ENCODE measurements around the gene PPIAL4G. TPM values are rescaled to one million over a fixed set of nuclear protein-coding genes. Genes with fewer than 3 reads are reported as not detected.
"Not testable (repeated sequence)": the region's sequence is repeated elsewhere in the genome, so short reads cannot be mapped to it uniquely, and the experiment has no call there.

PPIAL4G gene
- 0.12 TPM for polyA plus RNA-seq (2012; ENCODE audit: insufficient read depth, insufficient read length, low read depth)

DNA sequence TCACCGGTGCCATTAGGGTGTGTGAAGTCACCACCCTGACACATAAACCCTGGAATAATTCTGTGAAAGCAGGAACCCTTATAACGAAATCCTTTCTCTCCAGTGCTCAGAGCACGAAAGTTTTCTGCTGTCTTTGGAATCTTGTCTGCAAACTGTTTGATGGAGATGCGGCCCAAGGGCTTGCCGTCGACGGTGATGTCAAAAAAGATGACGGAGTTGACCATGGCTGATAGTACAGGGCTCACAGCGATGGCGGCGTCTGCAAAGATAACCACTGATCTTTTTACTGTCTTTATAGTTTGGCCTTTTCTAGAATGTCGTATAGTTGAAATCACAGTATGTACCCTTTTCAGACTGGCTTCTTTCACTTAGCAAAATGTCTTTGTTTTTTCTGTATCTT, at the start of gene PPIAL4G:
Gene PPIAL4G, minus strand, starts transcription at position 274 of the 400 bp plus-strand sequence. Its CDS starts 50 bp downstream, at position 224.
- H3K4me3 ChIP-seq (ENCODE audit: low read depth, low read length); H3K4me1 ChIP-seq; H3K27me3 ChIP-seq; H3K9me3 ChIP-seq; H3K36me3 ChIP-seq; DNase-seq: not testable (repeated sequence)

DNA sequence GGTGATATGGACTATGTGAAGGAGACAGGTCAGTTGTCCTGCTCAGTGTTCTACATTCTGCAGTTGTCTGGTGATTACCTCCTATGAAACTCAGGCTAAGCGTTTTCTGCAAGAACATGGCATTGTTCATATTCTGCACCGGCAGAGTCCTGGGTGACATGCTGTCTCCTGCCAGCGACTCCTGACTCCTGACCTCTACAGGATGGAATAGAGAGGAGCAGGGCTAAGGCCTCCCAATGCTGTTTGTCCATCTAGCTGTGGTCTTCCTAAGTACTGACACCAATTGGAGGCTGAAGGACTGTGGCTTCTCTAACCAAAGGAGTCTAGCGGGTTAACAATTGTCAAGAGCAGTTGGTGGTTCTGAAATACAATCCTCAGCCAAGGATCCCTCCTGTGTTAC, 49.1 kb upstream of the PPIAL4G start:
- not testable (repeated sequence) for H3K36me3 ChIP-seq, DNase-seq

DNA sequence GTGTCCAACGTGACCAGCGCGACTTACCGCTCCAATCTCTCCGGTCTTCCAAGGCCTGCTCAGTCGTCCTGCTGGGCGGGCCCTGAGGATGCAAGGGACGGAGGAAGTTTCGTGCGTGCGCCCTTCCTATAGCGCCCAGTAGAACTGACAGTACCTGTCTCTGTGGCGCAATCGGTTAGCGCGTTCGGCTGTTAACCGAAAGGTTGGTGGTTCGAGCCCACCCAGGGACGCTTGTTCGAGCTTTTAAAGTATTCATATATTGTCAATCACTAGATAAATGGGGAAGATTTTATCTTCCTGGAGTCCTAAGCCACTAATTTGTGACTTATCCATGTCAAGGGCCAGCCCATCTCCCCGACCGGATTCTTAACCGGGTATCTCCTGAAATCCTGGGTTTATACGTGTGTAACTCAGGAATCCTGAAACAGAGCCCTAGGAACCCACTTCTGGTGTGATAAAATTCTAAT, 46.0 kb upstream of the PPIAL4G start:
- peak overlapping the region; percentile 16; the same call in 1 of the 2 replicates for H3K4me3 ChIP-seq (ENCODE audit: low read depth, low read length)
- H3K36me3 ChIP-seq, H3K27me3 ChIP-seq, H3K9me3 ChIP-seq, H3K4me1 ChIP-seq: not testable (repeated sequence)
- peak; percentile 73 for DNase-seq

More for the DNA sequence above, 49.1 kb upstream of the PPIAL4G start:
- not testable (repeated sequence) for H3K27me3 ChIP-seq; H3K9me3 ChIP-seq; H3K4me3 ChIP-seq (ENCODE audit: low read depth, low read length); H3K4me1 ChIP-seq

DNA sequence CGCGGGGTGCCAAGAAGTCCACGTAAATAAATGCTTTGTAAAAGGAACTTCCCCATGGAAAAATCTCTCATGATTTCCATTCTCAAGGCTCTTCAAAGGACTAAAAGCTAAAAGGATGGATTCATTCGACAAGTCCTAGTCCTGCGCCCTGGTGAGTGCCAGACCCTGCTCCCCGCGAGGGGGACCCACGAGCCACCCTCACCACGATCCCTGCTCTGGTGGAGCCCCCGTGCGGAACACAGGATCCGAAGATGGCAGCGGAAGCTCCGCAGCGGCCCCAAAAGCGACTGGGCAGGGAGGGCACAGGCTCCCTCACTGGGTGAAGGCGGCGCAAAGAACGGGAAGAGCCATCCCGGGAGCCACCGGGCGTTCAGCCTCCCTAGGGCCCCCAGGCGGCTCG, 45.5 kb upstream of the PPIAL4G start:
- not testable (repeated sequence) for H3K9me3 ChIP-seq; DNase-seq; H3K36me3 ChIP-seq; H3K4me3 ChIP-seq (ENCODE audit: low read depth, low read length); H3K4me1 ChIP-seq; H3K27me3 ChIP-seq

DNA sequence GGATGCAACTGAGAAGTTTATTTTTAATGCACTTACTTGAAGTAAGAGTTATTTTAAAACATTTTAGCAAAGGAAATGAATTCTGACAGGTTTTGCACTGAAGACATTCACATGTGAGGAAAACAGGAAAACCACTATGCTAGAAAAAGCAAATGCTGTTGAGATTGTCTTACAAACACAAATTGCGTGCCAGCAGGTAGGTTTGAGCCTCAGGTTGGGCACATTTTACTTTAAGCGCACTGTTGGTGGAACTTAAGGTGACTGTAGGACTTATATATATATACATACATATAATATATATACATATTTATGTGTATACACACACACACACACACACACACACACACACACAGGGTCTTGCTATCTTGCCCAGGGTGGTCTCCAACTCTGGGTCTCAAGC, 43.5 kb upstream of the PPIAL4G start:
- not testable (repeated sequence) for H3K4me3 ChIP-seq (ENCODE audit: low read depth, low read length); H3K9me3 ChIP-seq; H3K27me3 ChIP-seq; DNase-seq; H3K36me3 ChIP-seq; H3K4me1 ChIP-seq

DNA sequence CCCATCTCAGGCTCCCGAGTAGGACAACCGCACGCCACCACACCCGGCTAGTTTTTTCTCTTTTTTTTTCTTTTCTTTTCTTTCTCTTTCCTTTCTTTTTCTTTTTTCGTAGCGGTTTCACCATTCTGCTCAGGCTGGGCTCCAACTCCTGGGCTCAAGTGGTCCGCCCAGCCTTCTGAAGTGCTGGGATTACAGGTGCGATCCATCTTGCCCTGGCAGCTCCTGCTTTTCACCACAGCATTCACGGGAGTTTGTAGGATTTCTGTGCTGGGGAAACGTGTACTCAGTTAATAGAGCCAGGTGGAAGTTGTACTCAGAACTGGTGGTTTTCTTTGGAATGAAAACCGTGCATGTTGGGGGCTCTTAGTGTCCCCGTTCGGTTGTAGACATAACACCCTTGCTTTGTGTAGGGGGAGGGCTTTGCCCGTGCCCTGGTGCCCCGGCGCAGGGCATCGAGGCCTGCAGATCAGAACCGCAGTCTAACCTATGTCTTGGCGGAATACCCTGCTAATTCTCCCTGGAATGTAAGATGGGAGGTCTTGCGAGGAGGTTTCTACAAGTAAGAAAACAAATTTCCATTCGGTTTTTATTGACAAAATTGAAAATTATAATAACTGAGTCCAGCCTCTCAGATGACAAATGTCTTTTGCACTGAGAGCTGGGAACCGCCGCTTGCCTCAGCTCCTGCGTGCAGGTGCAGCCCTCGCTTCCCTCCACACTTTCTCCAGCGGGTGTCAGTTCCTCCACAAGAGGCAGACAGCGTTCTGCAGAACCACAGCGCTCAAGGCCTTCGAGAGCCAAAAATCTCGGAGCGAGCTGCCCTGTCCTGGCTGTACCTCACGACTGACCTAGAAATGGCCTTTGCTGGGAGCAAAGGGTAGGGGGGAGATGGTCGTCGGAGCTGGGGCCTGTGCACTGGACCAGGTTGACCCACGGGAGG, 40.4 kb upstream of the PPIAL4G start:
- not testable (repeated sequence) for H3K27me3 ChIP-seq; H3K36me3 ChIP-seq; DNase-seq; H3K4me1 ChIP-seq; H3K4me3 ChIP-seq (ENCODE audit: low read depth, low read length); H3K9me3 ChIP-seq

DNA sequence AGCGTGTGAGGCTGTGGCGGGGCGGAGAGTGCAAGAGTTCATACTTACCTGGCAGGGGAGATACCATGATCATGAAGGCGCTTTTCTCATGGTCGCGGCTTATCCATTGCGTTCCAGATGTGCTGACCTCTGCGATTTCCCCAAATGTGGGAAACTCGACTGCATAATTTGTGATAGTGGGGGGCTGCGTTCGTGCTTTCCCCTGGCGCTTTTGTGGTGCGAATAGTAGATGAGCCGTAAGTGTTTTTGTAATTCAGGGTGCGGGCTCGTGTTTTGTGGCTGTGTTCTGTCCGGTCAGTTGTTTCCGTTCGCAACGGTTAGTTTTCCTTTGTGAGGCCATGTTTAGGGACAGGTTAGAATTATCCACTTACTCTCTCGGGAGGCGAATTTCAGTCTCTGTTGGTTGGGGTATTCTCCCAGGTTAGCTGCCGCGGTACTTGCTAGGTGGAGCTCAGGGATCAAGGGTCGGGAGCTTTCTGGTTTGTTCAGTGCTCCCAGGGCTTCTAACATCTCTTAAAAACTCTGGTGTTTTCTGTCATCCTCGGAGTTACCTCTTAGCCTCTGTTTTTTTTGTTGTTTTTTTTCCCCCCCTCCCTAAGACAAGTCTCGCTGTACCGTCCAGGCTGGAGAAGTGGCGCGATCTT, 39.6 kb upstream of the PPIAL4G start:
- not testable (repeated sequence) for H3K36me3 ChIP-seq, H3K4me1 ChIP-seq, H3K27me3 ChIP-seq, H3K9me3 ChIP-seq
- DNase-seq: peak; percentile 89
- peak overlapping the region; percentile 18 for H3K4me3 ChIP-seq (ENCODE audit: low read depth, low read length)

DNA sequence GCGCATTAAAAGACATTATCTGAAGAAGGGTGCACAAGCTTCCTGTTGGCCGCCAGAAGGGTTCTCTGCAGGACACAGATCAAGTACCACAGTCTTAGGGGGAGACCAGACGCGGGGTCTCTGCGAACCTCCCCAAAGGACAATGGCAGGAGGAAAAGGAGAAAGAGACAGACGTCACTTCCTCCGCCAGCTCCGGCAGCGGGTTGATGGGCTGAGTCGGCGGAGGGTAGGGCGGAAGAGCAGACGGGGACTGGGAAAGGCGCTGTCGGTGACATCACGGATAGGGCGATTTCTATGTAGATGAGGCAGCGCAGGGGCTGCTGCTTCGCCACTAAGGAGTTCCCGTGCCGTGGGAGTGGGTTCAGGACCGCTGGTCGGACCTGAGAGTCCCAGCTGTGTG, 39.0 kb upstream of the PPIAL4G start:
- peak; percentile 91 for DNase-seq
- H3K36me3 ChIP-seq, H3K4me1 ChIP-seq, H3K9me3 ChIP-seq, H3K27me3 ChIP-seq: not testable (repeated sequence)
- H3K4me3 ChIP-seq (ENCODE audit: low read depth, low read length): peak overlapping the region; percentile 45

DNA sequence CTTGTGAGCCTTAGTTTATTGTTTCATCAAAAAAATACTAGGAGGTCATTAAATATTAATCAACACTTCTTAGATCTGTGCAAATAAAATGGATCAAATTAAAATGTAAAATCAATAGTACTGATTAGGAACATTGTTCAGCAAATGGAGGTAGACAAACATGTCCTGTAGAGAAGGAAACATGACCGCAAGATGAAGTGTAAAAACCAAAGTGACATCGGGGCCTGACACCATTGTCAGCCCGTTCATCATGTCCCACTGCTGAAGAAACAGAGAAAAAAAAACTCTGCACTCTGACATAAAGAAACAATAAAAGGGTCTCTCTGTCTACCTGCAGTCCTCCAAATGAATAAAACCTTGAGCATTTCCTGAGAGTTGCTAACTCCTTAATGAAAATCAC, 31.2 kb upstream of the PPIAL4G start:
- H3K4me1 ChIP-seq; H3K27me3 ChIP-seq; DNase-seq; H3K36me3 ChIP-seq; H3K9me3 ChIP-seq; H3K4me3 ChIP-seq (ENCODE audit: low read depth, low read length): not testable (repeated sequence)

DNA sequence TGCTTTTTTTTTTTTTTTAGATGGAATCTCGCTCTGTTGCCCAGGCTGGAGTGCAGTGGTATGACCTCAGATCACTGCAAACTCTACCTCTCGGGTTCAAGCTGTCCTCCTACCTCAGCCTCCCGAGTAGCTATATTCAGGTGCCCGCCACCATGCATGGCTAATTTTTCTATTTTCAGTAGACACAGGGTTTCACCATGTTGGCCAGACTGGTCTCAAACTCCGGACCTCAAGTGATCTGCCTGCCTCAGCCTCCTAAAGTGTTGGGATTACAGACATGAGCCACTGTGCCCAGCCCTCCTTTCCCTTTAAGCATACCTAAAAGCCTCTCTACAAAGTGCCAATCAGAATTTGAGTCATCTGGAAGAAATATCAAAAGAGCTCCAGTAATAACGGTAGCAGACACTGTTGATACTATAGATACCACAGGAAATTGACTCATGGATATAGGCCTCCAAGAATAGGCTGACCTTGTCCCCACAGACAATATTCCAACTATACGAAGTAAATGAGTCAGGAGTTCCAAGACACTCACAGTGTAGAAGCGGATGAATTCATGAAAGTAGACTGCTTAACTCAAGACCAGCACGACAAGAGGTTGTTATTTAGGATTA, 29.6 kb upstream of the PPIAL4G start:
- not testable (repeated sequence) for H3K4me1 ChIP-seq; H3K9me3 ChIP-seq; H3K4me3 ChIP-seq (ENCODE audit: low read depth, low read length); H3K36me3 ChIP-seq; H3K27me3 ChIP-seq; DNase-seq

DNA sequence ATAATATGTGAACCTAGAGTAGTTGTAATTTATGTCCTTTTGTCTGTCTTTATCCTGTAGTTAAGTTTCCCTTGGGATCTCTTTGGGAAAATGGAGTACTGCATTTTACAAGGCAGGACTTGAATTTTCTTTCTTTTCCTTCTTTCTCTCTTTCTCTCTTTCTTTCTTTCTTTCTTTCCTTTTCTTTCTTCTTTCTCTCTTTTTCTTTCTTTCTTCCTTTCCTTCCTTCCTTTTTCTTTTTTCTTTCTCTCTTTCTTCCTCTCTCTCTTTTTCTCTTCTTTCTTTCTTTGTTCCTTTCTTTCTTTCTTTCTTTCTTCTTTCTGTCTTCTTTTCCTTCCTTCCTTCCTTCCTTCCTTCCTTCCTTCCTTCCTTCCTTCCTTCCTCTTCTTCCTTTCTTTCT, 10.8 kb upstream of the PPIAL4G start:
- not testable (repeated sequence) for H3K9me3 ChIP-seq; H3K36me3 ChIP-seq; DNase-seq; H3K4me1 ChIP-seq; H3K4me3 ChIP-seq (ENCODE audit: low read depth, low read length); H3K27me3 ChIP-seq

DNA sequence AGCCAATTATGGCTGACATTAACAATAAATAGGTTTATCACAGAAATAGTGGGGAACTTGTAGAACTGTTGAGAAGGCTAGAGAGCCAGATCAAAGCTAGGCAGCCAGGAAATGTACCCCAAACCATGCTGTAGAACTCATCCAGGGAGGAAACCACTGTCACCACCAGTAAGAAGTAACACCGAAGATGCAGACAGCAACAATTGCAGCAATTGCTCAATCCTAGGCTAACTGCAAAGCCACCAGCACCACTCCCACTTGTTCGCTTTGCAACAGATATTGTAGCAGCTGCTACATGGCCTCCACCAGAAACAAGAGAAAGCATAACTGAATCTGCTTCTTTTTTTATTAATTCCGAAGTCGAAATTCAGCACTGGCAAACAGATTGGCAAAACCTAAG, 2.0 kb downstream of the PPIAL4G start:
- not testable (repeated sequence) for H3K4me3 ChIP-seq (ENCODE audit: low read depth, low read length); H3K27me3 ChIP-seq; DNase-seq; H3K9me3 ChIP-seq; H3K36me3 ChIP-seq; H3K4me1 ChIP-seq

DNA sequence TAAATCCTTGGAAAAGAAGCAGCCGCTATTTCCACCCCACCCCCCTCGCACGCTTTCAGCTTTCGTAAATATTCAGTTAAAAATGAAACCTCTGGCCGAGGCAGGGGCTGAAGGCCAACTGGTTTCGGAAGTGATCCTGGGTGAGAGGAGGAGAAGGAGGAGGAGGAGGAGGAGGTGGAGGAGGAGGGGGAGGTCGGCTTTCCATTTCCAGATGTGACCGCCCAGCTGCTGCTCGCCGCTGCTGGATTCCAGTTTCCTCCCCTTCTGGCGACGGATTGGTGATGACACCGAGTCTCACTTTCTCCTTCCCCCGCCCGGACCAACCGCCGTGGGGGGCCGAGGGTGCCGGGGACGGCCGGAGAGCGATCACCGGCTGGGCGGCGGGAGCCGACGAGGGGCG, 23.4 kb downstream of the PPIAL4G start:
- not testable (repeated sequence) for H3K27me3 ChIP-seq; H3K9me3 ChIP-seq; H3K4me1 ChIP-seq; DNase-seq; H3K36me3 ChIP-seq; H3K4me3 ChIP-seq (ENCODE audit: low read depth, low read length)

DNA sequence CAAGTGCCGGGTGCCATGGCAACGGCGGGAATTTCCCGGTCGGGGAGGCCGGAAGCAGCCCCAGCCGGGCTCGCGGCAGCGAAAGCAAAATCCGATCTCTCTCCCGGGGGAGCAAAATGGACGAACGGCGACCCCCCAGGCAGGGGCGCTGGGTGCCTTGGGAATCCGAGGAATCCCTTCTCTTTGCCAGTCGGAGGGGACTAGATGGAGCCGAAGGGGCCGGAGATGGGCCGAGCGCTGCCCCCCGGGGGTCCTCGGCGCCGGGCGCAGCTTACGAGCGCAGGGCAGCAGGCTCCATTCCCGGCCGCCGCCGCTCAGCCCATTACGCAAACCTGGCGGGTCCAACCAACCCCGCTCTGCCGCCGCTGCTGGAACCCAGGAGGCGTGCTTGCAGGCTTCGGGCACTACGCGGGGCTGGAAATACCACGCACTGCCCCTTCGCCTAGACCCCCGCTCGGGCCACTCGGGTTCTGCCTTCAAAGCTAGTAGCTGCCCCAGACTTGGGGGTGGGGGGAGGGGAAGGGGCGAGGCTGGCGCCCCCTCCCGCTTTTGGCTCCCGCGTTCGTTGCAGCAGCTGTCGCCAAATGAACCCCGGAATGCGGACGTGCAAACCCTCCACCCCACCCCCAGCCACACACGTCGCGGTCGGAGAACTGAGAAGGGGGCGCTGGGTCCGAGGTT, 24.1 kb downstream of the PPIAL4G start:
- not testable (repeated sequence) for DNase-seq, H3K27me3 ChIP-seq, H3K4me1 ChIP-seq, H3K9me3 ChIP-seq, H3K36me3 ChIP-seq
- peak overlapping the region; percentile 26 for H3K4me3 ChIP-seq (ENCODE audit: low read depth, low read length)

DNA sequence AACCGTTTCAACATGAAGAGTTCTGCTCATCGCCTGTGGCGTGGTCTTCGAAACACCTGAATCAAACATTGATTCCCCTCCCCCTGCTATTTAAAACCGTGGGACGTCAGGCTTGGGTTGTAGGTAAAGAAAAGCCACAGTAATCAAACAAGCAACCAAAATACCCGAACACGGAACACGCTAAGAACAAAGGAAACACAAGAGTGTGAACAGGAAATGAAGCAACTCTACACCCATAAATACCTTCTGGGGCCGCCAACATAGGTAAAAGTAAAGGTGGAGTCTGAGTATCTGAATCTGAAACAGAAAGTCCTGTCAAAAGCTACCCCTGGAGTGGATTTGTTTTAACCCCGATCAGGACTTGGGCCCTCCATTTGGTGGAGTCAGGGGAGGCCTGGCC, 24.7 kb downstream of the PPIAL4G start:
- not testable (repeated sequence) for H3K36me3 ChIP-seq; DNase-seq; H3K27me3 ChIP-seq; H3K4me3 ChIP-seq (ENCODE audit: low read depth, low read length); H3K9me3 ChIP-seq; H3K4me1 ChIP-seq

All from BE2C (cell line).